Measurements from ENCODE around the gene COX7A2L. TPM values are rescaled to one million over a fixed set of nuclear protein-coding genes. Genes with fewer than 3 reads are reported as not detected.

COX7A2L gene
- total RNA-seq, 4 donors from 2014 or later, result 92.0 to 110 (median 94.4) TPM

- no peak overlapping the region for H3K4me3 ChIP-seq (ENCODE audit: low read depth, poor library complexity, severe bottlenecking)
- intact Hi-C loops (cut with DNase I; ENCODE audit: low total_unique reads), result no loop called here
- WGBS, 2 donors, result 90 to 94% methylated on average over 1 of the region's 1 CpG
- TF ChIP-seq, protein P1, sequence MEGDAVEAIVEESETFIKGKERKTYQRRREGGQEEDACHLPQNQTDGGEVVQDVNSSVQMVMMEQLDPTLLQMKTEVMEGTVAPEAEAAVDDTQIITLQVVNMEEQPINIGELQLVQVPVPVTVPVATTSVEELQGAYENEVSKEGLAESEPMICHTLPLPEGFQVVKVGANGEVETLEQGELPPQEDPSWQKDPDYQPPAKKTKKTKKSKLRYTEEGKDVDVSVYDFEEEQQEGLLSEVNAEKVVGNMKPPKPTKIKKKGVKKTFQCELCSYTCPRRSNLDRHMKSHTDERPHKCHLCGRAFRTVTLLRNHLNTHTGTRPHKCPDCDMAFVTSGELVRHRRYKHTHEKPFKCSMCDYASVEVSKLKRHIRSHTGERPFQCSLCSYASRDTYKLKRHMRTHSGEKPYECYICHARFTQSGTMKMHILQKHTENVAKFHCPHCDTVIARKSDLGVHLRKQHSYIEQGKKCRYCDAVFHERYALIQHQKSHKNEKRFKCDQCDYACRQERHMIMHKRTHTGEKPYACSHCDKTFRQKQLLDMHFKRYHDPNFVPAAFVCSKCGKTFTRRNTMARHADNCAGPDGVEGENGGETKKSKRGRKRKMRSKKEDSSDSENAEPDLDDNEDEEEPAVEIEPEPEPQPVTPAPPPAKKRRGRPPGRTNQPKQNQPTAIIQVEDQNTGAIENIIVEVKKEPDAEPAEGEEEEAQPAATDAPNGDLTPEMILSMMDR (IDR thresholded peaks at IDR 0.05), result no peak
- TF ChIP-seq POLR2A (IDR thresholded peaks at IDR 0.05), result no peak
- no peak for DNase-seq (ENCODE audit: low spot score in 2 of 2)
These were observed 31.2 kb upstream of the COX7A2L start for GRCh38 chr2:42392191-42392590.

GRCh38 chr2:42390401-42390969, 29.5 kb upstream of the COX7A2L start:
- 60 to 77% methylated on average over 5 of the region's 5 CpGs for WGBS, 2 donors
- no peak overlapping the region for H3K4me3 ChIP-seq (ENCODE audit: low read depth, poor library complexity, severe bottlenecking)
- TF ChIP-seq, protein P1 (IDR thresholded peaks at IDR 0.05), result no peak
- no peak for TF ChIP-seq POLR2A (IDR thresholded peaks at IDR 0.05)
- intact Hi-C loops (cut with DNase I; ENCODE audit: low total_unique reads), result no loop called here
- no peak for DNase-seq (ENCODE audit: low spot score in 2 of 2)

DNA sequence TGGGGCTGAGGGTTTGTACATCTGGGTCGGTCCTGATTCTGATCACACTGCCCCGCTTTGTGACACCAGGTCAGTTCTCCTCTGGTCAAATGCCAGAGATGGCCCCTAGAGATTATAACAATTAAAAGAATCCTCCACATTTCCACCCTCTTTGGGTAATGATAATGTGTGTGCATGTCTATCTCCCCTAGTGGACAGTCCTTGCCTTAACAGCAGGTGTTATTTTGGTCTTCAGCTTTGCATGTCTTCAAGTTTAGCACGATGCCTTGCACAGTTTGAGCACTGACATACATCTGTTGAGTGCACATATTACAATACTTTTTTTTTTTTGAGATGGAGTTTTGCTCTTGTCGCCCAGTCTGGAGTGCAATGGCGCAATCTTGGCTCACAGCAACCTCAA, 25.7 kb upstream of the COX7A2L start:
- TF ChIP-seq, protein P1 (IDR thresholded peaks at IDR 0.05), result no peak
- WGBS, 2 donors, result 91 to 96% methylated on average over 5 of the region's 5 CpGs
- intact Hi-C loops (cut with DNase I; ENCODE audit: low total_unique reads), result no loop called here
- H3K4me3 ChIP-seq (ENCODE audit: low read depth, poor library complexity, severe bottlenecking), result no peak overlapping the region
- DNase-seq (ENCODE audit: low spot score in 2 of 2), result no peak

GRCh38 chr2:42385225-42385624, 24.2 kb upstream of the COX7A2L start:
- no peak for DNase-seq (ENCODE audit: low spot score in 2 of 2)
- 68 to 77% methylated on average over 7 of the region's 7 CpGs for WGBS, 2 donors
- H3K4me3 ChIP-seq (ENCODE audit: low read depth, poor library complexity, severe bottlenecking), result no peak overlapping the region
- intact Hi-C loops (cut with DNase I; ENCODE audit: low total_unique reads), result no loop called here
- TF ChIP-seq, protein P1 (IDR thresholded peaks at IDR 0.05), result no peak
- no peak for TF ChIP-seq POLR2A (IDR thresholded peaks at IDR 0.05)

GRCh38 chr2:42383855-42384530, 23.0 kb upstream of the COX7A2L start:
- H3K4me3 ChIP-seq (ENCODE audit: low read depth, poor library complexity, severe bottlenecking), result no peak overlapping the region
- intact Hi-C loops (cut with DNase I; ENCODE audit: low total_unique reads), result no loop called here
- TF ChIP-seq POLR2A (IDR thresholded peaks at IDR 0.05), result no peak
- TF ChIP-seq, protein P1 (IDR thresholded peaks at IDR 0.05), result no peak
- WGBS, 2 donors, result 91 to 92% methylated on average over 11 of the region's 11 CpGs
- DNase-seq (ENCODE audit: low spot score in 2 of 2), result no peak
